SK-N-SH treated with all-trans-retinoic acid at 6 μM for 48 hours (cell line): ENCODE results near the gene ME1.

Experiments
- BACH2 ChIP-seq: fragments of 250-450 bp; sonication (Bioruptor Pico); IDR thresholded peaks from 2 replicates; pipeline ENCODE4 v1.9.0; 2021; ENCODE audit warnings: mild to moderate bottlenecking, borderline replicate concordance
- GLIS3 ChIP-seq: fragments of 250-450 bp; sonication (Bioruptor Pico); IDR thresholded peaks from 2 replicates; pipeline ENCODE4 v1.5.0; 2020; ENCODE audit warnings: mild to moderate bottlenecking, moderate library complexity
- PPARA ChIP-seq: fragments of 250-450 bp; sonication (Bioruptor Pico); IDR thresholded peaks from 2 replicates; pipeline ENCODE4 v1.5.0; 2020; ENCODE audit warnings: mild to moderate bottlenecking, borderline replicate concordance
- TF ChIP-seq, protein P1 (sequence below): fragments of 250-450 bp; sonication (Bioruptor Pico); IDR thresholded peaks from 2 replicates; pipeline ENCODE4 v1.8.0; 2020; ENCODE audit warnings: mild to moderate bottlenecking, moderate library complexity, borderline replicate concordance
- TF ChIP-seq, protein P2 (sequence below): fragments of 250-450 bp; sonication (Bioruptor Pico); IDR thresholded peaks from 2 replicates; pipeline ENCODE4 v1.5.1; 2020; ENCODE audit warnings: low read depth, mild to moderate bottlenecking, moderate library complexity
- TF ChIP-seq, protein P3 (sequence below): fragments of 250-450 bp; sonication (Bioruptor Pico); IDR thresholded peaks from 2 replicates; pipeline ENCODE4 v1.5.0; 2020; ENCODE audit warnings: mild to moderate bottlenecking, moderate library complexity

DNA sequence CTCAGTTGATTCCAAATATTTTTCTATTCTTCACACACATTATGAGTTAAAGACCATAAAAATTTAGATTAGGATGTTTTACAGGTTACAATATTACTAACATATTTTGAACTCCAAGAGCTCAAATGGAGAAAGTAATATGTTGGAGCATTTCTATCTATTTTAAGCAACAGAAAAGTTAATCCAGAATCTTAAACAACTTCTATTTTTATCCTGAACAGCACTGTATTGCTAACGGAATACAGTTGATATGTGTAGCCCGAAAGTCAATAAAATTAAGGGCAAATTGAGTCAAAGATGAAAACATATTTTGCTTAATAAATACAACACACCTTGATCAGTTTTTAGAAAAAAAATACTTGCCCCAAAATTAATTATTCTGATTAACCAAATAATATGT lies 97.4 kb downstream of the ME1 start:
- TF ChIP-seq PPARA (CRISPR knock-in tag) (no peak), GLIS3 (CRISPR knock-in tag) (no peak), BACH2 (CRISPR knock-in tag) (no peak)
- TF ChIP-seq, protein P1, sequence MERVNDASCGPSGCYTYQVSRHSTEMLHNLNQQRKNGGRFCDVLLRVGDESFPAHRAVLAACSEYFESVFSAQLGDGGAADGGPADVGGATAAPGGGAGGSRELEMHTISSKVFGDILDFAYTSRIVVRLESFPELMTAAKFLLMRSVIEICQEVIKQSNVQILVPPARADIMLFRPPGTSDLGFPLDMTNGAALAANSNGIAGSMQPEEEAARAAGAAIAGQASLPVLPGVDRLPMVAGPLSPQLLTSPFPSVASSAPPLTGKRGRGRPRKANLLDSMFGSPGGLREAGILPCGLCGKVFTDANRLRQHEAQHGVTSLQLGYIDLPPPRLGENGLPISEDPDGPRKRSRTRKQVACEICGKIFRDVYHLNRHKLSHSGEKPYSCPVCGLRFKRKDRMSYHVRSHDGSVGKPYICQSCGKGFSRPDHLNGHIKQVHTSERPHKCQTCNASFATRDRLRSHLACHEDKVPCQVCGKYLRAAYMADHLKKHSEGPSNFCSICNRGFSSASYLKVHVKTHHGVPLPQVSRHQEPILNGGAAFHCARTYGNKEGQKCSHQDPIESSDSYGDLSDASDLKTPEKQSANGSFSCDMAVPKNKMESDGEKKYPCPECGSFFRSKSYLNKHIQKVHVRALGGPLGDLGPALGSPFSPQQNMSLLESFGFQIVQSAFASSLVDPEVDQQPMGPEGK (CRISPR knock-in tag), result no peak
- TF ChIP-seq, protein P2, sequence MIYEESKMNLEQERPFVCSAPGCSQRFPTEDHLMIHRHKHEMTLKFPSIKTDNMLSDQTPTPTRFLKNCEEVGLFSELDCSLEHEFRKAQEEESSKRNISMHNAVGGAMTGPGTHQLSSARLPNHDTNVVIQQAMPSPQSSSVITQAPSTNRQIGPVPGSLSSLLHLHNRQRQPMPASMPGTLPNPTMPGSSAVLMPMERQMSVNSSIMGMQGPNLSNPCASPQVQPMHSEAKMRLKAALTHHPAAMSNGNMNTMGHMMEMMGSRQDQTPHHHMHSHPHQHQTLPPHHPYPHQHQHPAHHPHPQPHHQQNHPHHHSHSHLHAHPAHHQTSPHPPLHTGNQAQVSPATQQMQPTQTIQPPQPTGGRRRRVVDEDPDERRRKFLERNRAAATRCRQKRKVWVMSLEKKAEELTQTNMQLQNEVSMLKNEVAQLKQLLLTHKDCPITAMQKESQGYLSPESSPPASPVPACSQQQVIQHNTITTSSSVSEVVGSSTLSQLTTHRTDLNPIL (CRISPR knock-in tag), result no peak
- TF ChIP-seq, protein P3, sequence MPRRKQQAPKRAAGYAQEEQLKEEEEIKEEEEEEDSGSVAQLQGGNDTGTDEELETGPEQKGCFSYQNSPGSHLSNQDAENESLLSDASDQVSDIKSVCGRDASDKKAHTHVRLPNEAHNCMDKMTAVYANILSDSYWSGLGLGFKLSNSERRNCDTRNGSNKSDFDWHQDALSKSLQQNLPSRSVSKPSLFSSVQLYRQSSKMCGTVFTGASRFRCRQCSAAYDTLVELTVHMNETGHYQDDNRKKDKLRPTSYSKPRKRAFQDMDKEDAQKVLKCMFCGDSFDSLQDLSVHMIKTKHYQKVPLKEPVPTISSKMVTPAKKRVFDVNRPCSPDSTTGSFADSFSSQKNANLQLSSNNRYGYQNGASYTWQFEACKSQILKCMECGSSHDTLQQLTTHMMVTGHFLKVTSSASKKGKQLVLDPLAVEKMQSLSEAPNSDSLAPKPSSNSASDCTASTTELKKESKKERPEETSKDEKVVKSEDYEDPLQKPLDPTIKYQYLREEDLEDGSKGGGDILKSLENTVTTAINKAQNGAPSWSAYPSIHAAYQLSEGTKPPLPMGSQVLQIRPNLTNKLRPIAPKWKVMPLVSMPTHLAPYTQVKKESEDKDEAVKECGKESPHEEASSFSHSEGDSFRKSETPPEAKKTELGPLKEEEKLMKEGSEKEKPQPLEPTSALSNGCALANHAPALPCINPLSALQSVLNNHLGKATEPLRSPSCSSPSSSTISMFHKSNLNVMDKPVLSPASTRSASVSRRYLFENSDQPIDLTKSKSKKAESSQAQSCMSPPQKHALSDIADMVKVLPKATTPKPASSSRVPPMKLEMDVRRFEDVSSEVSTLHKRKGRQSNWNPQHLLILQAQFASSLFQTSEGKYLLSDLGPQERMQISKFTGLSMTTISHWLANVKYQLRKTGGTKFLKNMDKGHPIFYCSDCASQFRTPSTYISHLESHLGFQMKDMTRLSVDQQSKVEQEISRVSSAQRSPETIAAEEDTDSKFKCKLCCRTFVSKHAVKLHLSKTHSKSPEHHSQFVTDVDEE (CRISPR knock-in tag), result no peak
